Osteoblast (primary cell): ENCODE measurements around the gene C5orf63. TPM values are rescaled to one million over a fixed set of nuclear protein-coding genes. Genes with fewer than 3 reads are reported as not detected.

ENCODE experiments used
- DNase-seq: peaks from one replicate; pipeline ENCODE4 v3.0.0; 2011; ENCODE audit warnings: low spot score, mixed read lengths; ENCODE audit not compliant: insufficient read length; ENCODE audit errors: missing footprints
- H2AFZ ChIP-seq: 2 replicates; pipeline ENCODE4 v1.6.0; 2011; ENCODE audit warnings: mild to moderate bottlenecking, low read length
- H3K27ac ChIP-seq: 2 replicates; pipeline ENCODE4 v1.5.1; 2011; ENCODE audit warnings: mild to moderate bottlenecking, low read depth, low read length, moderate library complexity
- H3K27me3 ChIP-seq: 2 replicates; pipeline ENCODE4 v1.6.0; 2012; ENCODE audit warnings: mild to moderate bottlenecking, control low read depth, inconsistent platforms, low read length, moderate library complexity; ENCODE audit not compliant: insufficient read depth
- H3K36me3 ChIP-seq: 2 replicates; pipeline ENCODE4 v1.5.1; 2011; ENCODE audit warnings: mild to moderate bottlenecking, low read length, control low read depth, moderate library complexity; ENCODE audit not compliant: insufficient read depth
- H3K4me1 ChIP-seq: 2 replicates; pipeline ENCODE4 v1.5.1; 2011; ENCODE audit warnings: mild to moderate bottlenecking, low read length, control low read depth, moderate library complexity; ENCODE audit not compliant: insufficient read depth
- H3K4me2 ChIP-seq: 2 replicates; pipeline ENCODE4 v1.6.0; 2011; ENCODE audit warnings: mild to moderate bottlenecking, low read length; ENCODE audit not compliant: insufficient read depth
- H3K4me3 ChIP-seq: fragments of 200-600 bp; sonication (generic); 3 replicates; pipeline ENCODE4 v1.5.1; 2012; ENCODE audit warnings: mild to moderate bottlenecking, low read length, inconsistent platforms; ENCODE audit not compliant: insufficient read depth
- H3K79me2 ChIP-seq: 2 replicates; pipeline ENCODE4 v1.6.0; 2012; ENCODE audit warnings: mild to moderate bottlenecking, low read length, control low read depth, inconsistent platforms; ENCODE audit not compliant: insufficient read depth
- H3K9me3 ChIP-seq: 2 replicates; pipeline ENCODE4 v1.5.1; 2011; ENCODE audit warnings: low read depth, low read length, control low read depth
- H4K20me1 ChIP-seq: 2 replicates; pipeline ENCODE4 v1.6.0; 2012; ENCODE audit warnings: mild to moderate bottlenecking, low read length, control low read depth; ENCODE audit not compliant: insufficient read depth
- total RNA-seq: library from RNA; depleted of rRNA; stranded (reverse); fragments of >200 nt; gene quantifications from 2 replicates; pipeline ENCODE4 v1.2.3, GENCODE V29; 2012
- TF ChIP-seq, protein P1 (sequence below): IDR thresholded peaks from 2 replicates; pipeline ENCODE4 v1.5.1; 2011; ENCODE audit warnings: mild to moderate bottlenecking, low read depth, low read length, moderate library complexity; ENCODE audit errors: extremely low read depth

Gene C5orf63
- total RNA-seq, 1 donor, result 2.2 TPM

DNA sequence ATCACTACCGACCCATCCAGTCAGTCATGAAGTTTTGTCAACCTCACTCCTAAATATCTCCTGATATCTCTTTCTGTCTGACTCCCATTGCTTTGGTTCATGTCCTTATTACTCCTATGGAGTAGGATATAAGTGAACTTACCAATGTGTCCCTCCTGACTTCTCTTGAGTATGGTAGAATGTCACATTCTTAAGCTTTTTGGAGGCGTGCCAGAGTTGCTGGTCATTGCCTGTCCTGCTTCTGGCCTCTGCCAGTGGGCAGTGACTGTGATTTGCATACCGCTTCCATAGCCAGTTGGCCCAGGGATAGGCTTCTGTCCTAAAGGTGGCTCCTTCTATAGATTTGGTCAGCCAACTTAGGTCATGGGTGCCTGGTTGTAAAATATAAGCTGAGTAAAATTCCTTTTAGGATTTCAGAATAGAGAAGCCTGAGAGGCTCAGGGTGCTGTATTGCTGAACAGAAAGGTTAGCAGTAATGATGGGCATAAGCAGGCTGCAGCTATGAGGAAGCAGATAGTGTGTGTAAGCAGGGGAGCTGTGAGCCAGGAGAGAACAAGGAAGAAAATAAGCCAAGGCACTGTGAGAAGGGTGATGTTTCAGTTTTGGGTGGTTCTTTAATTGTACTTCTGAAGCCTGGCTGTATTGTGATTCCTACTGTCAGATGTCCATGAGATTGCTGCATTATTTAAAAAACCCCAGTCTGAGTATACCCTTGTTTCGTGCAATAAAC, 26.8 kb downstream of the C5orf63 start:
- Histone ChIP-seq H3K79me2 (no peaks in the 10 kb centered on the region), H4K20me1 (no peaks in the 10 kb centered on the region), H3K36me3 (no peaks in the 10 kb centered on the region), H3K27me3 (no peaks in the 10 kb centered on the region), H3K4me3 (no peak overlapping the region), H3K9me3 (no peaks in the 10 kb centered on the region), H3K27ac (no peak overlapping the region), H2AFZ (no peak overlapping the region), H3K4me2 (no peak overlapping the region), H3K4me1 (peaks cover 5% of the 10 kb centered on the region)
- no peak for DNase-seq
- TF ChIP-seq, protein P1, sequence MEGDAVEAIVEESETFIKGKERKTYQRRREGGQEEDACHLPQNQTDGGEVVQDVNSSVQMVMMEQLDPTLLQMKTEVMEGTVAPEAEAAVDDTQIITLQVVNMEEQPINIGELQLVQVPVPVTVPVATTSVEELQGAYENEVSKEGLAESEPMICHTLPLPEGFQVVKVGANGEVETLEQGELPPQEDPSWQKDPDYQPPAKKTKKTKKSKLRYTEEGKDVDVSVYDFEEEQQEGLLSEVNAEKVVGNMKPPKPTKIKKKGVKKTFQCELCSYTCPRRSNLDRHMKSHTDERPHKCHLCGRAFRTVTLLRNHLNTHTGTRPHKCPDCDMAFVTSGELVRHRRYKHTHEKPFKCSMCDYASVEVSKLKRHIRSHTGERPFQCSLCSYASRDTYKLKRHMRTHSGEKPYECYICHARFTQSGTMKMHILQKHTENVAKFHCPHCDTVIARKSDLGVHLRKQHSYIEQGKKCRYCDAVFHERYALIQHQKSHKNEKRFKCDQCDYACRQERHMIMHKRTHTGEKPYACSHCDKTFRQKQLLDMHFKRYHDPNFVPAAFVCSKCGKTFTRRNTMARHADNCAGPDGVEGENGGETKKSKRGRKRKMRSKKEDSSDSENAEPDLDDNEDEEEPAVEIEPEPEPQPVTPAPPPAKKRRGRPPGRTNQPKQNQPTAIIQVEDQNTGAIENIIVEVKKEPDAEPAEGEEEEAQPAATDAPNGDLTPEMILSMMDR, result no peak

DNA sequence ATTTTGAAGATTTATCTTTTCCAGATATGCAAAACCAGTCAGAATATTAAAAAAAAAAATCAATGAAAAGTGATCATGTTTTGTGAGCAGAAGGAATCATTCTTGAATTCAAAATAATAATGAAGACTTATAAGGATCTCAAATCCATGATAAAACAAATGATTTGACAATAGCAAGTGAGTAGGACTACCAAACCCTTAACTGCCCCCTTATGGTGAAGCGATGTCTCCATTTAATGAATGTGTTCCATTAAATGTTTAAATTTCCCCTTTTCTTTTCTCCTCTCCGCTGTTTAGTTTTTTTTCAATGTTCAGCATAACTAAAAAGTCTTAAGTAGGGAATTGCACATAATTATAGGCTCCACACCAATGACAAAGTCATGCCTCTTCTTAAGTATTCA, 30.7 kb downstream of the C5orf63 start:
- no peak overlapping the region for H3K27ac ChIP-seq
- H3K36me3 ChIP-seq, result no peaks in the 10 kb centered on the region
- H4K20me1 ChIP-seq, result no peaks in the 10 kb centered on the region
- H3K4me3 ChIP-seq, result no peak overlapping the region
- H3K79me2 ChIP-seq, result no peaks in the 10 kb centered on the region
- no peak overlapping the region for H2AFZ ChIP-seq
- H3K4me1 ChIP-seq, result peaks cover 14% of the 10 kb centered on the region
- no peak overlapping the region for H3K4me2 ChIP-seq
- TF ChIP-seq, protein P1, result peak; percentile 36
- H3K27me3 ChIP-seq, result no peaks in the 10 kb centered on the region
- DNase-seq, result no peak
- H3K9me3 ChIP-seq, result no peaks in the 10 kb centered on the region

DNA sequence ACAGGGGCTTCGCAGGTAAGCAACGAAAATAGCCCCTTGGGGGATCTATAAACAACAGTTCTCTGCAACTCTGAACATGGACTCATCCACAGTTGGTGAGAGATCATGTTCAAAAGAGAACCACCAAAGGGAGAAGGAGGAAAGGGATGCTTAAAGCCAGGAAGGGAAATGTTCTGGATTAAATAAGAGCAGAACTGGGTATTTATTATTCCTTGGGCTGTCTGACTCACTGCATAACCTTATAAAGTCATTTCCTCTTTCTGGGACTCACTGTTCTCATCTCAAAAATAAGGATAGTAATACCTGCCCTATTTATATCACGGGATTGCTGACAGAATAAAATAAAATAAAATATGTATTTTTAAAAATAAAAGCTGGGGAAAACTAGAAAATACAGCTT, 31.7 kb downstream of the C5orf63 start:
- Histone ChIP-seq H3K36me3 (no peaks in the 10 kb centered on the region), H3K9me3 (no peaks in the 10 kb centered on the region), H3K27ac (no peak overlapping the region), H3K4me3 (no peak overlapping the region), H3K79me2 (no peaks in the 10 kb centered on the region), H3K4me1 (peaks cover 14% of the 10 kb centered on the region), H3K4me2 (no peak overlapping the region), H3K27me3 (no peaks in the 10 kb centered on the region), H2AFZ (no peak overlapping the region), H4K20me1 (no peaks in the 10 kb centered on the region)
- DNase-seq, result peak; percentile 73
- TF ChIP-seq, protein P1, result no peak

DNA sequence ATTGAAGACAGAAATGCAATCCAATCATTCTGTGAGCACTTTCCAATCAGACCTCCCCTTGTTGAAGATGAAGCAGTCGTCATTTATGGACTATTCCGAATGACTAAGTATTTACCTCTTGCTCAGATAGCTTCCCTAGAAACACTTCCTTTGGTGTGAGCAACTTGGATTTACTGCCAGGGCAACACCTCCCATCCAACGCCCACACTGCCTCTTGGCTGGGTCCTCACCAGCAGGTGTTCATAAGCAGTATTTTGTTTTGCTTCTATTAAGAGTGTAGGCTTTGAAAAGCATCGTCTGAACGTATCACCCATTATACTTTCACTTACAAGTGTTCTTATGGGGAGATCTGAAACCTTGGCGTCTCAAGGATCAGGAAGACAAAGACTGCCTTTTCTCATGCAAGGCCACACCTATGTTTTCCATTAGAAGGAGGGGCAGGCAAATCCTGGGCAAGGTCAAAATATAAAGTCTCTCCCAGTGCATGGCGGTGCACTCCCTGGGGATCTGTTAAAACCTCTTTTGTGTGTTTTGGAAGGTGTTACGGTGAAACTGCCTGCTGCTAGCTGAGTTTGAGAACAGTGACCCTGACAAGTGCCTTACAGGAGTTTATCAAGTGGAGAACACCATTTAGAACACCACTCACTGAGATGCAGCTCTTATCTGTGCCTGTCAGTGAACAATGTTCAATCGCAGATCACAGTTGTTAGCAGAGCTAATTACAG, 32.3 kb downstream of the C5orf63 start:
- H3K36me3 ChIP-seq, result no peaks in the 10 kb centered on the region
- no peak for DNase-seq
- H3K4me3 ChIP-seq, result peak overlapping the region; percentile 2
- no peaks in the 10 kb centered on the region for H3K9me3 ChIP-seq
- no peak overlapping the region for H3K27ac ChIP-seq
- TF ChIP-seq, protein P1, result no peak
- peaks cover 14% of the 10 kb centered on the region for H3K4me1 ChIP-seq
- peak overlapping the region; percentile 25 for H3K4me2 ChIP-seq
- no peaks in the 10 kb centered on the region for H3K79me2 ChIP-seq
- H3K27me3 ChIP-seq, result no peaks in the 10 kb centered on the region
- no peaks in the 10 kb centered on the region for H4K20me1 ChIP-seq
- H2AFZ ChIP-seq, result no peak overlapping the region
